HepG2 (cell line): ENCODE measurements around the gene NBEA.

ENCODE experiments used
- EZH2 ChIP-seq: conservative IDR thresholded peaks from 2 replicates; pipeline ENCODE4 v1.6.1; 2012; ENCODE audit warnings: mild to moderate bottlenecking, low read depth, low read length, moderate library complexity
- POLR2A ChIP-seq, 2 experiments: IDR thresholded peaks; 2 replicates each; pipeline ENCODE4 v1.6.1; 2011; ENCODE audit warnings: low read depth in 2 of 2, low read length in 2 of 2, mild to moderate bottlenecking in 1 of 2, moderate library complexity in 1 of 2; ENCODE audit not compliant: insufficient read depth in 1 of 2
- ZNF33A ChIP-seq: sonication (generic); formaldehyde crosslinking; IDR thresholded peaks from 2 replicates; pipeline ENCODE4 v1.5.1; 2020; ENCODE audit warnings: missing genetic modification reagents, mild to moderate bottlenecking, moderate library complexity, borderline replicate concordance
- TF ChIP-seq, protein P1 (sequence below): sonication (generic); formaldehyde crosslinking; IDR thresholded peaks from 2 replicates; pipeline ENCODE4 v1.4.0; 2020; ENCODE audit warnings: missing genetic modification reagents

- TF ChIP-seq EZH2 (no peak), POLR2A (IDR thresholded peaks at IDR 0.05; ENCODE audit: insufficient read depth in 1 of 2, low read depth in 2 of 2, low read length in 2 of 2) (no peak), ZNF33A (CRISPR knock-in tag) (no peak)
- TF ChIP-seq, protein P1, sequence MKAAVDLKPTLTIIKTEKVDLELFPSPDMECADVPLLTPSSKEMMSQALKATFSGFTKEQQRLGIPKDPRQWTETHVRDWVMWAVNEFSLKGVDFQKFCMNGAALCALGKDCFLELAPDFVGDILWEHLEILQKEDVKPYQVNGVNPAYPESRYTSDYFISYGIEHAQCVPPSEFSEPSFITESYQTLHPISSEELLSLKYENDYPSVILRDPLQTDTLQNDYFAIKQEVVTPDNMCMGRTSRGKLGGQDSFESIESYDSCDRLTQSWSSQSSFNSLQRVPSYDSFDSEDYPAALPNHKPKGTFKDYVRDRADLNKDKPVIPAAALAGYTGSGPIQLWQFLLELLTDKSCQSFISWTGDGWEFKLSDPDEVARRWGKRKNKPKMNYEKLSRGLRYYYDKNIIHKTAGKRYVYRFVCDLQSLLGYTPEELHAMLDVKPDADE (CRISPR knock-in tag): no peak
Measured at GRCh38 chr13:35548790-35549189, 606.7 kb downstream of the NBEA start.
